ENCODE data around the gene CYB561D2.

The CYB561D2 gene

GRCh38 chr3:50350527-50351322 lies at the start of gene CYB561D2, which contains the start of gene NPRL2:
Gene CYB561D2, plus strand, starts transcription at chr3:50350862. Its CDS starts 572 bp downstream, at chr3:50351434.
Gene NPRL2, minus strand, starts transcription at chr3:50350775. Its CDS starts 123 bp downstream, at chr3:50350652.
- TF ChIP-seq EZH2phosphoT487 (IDR thresholded peaks at IDR 0.05; ENCODE audit: borderline replicate concordance, low read length) (no peak), CTCF (IDR thresholded peaks at IDR 0.05; ENCODE audit: low read depth, low read length, poor library complexity, severe bottlenecking) (no peak)
- Histone ChIP-seq H3F3A (ENCODE audit: control insufficient read depth, insufficient read depth) (0 out of 2 replicates have a peak, but pooled peaks cover 4% of the 10 kb centered on the region), H3K27ac (ENCODE audit: low read depth, low read length) (peak within 1 kb of the TSS; percentile 72), H3K9me3 (ENCODE audit: control insufficient read depth, insufficient read depth, low read length) (no peaks in the 10 kb centered on the region), H3K79me2 (ENCODE audit: control insufficient read depth, low read length) (peaks cover 39% of the 10 kb centered on the region), H3K4me2 (ENCODE audit: low read length) (peak within 1 kb of the TSS; percentile 100), H3K9me2 (replicated peaks; ENCODE audit: control insufficient read depth, low read length) (no peaks in the 10 kb centered on the region), H3K4me3 (ENCODE audit: low read length) (peak within 1 kb of the TSS; percentile 90), H3K36me3 (ENCODE audit: control insufficient read depth, low read length) (peaks cover 49% of the 10 kb centered on the region), H3K27me3 (ENCODE audit: control insufficient read depth, low read length) (no peaks in the 10 kb centered on the region), H3K4me1 (ENCODE audit: control insufficient read depth, low read length) (peaks cover 32% of the 10 kb centered on the region), H4K20me1 (ENCODE audit: control insufficient read depth, insufficient read depth, low read depth, low read length) (no peaks in the 10 kb centered on the region)

GRCh38 chr3:50302095-50303012 lies 48.3 kb upstream of the CYB561D2 start:
- Histone ChIP-seq H3K4me3 (ENCODE audit: low read length) (no peak overlapping the region), H3K27me3 (ENCODE audit: control insufficient read depth, low read length) (no peaks in the 10 kb centered on the region), H4K20me1 (ENCODE audit: control insufficient read depth, insufficient read depth, low read depth, low read length) (no peaks in the 10 kb centered on the region), H3K9me3 (ENCODE audit: control insufficient read depth, insufficient read depth, low read length) (no peaks in the 10 kb centered on the region), H3K4me2 (ENCODE audit: low read length) (no peak overlapping the region), H3K9me2 (replicated peaks; ENCODE audit: control insufficient read depth, low read length) (no peaks in the 10 kb centered on the region), H3K4me1 (ENCODE audit: control insufficient read depth, low read length) (peaks cover 25% of the 10 kb centered on the region), H3K27ac (ENCODE audit: low read depth, low read length) (no peak overlapping the region), H3K36me3 (ENCODE audit: control insufficient read depth, low read length) (no peaks in the 10 kb centered on the region), H3K79me2 (ENCODE audit: control insufficient read depth, low read length) (0 out of 2 replicates have a peak, but pooled peaks cover 3% of the 10 kb centered on the region), H3F3A (ENCODE audit: control insufficient read depth, insufficient read depth) (peaks cover 7% of the 10 kb centered on the region)
- TF ChIP-seq EZH2phosphoT487 (IDR thresholded peaks at IDR 0.05; ENCODE audit: borderline replicate concordance, low read length) = no peak
- no peak for TF ChIP-seq CTCF (IDR thresholded peaks at IDR 0.05; ENCODE audit: low read depth, low read length, poor library complexity, severe bottlenecking)

GRCh38 chr3:50303013-50303815 lies 47.4 kb upstream of the CYB561D2 start, which contains the start of gene HYAL1:
Gene HYAL1, minus strand, starts transcription at chr3:50303574. Its CDS starts 618 bp downstream, at chr3:50302956.
- Histone ChIP-seq H3K79me2 (ENCODE audit: control insufficient read depth, low read length) (0 out of 2 replicates have a peak, but pooled peaks cover 2% of the 10 kb centered on the region), H3K4me1 (ENCODE audit: control insufficient read depth, low read length) (peaks cover 22% of the 10 kb centered on the region), H3K4me3 (ENCODE audit: low read length) (no peak within 1 kb of the TSS), H3K27me3 (ENCODE audit: control insufficient read depth, low read length) (no peaks in the 10 kb centered on the region), H3K9me3 (ENCODE audit: control insufficient read depth, insufficient read depth, low read length) (no peaks in the 10 kb centered on the region), H3K27ac (ENCODE audit: low read depth, low read length) (no peak within 1 kb of the TSS), H3K36me3 (ENCODE audit: control insufficient read depth, low read length) (no peaks in the 10 kb centered on the region), H4K20me1 (ENCODE audit: control insufficient read depth, insufficient read depth, low read depth, low read length) (no peaks in the 10 kb centered on the region), H3K4me2 (ENCODE audit: low read length) (no peak within 1 kb of the TSS), H3K9me2 (replicated peaks; ENCODE audit: control insufficient read depth, low read length) (no peaks in the 10 kb centered on the region), H3F3A (ENCODE audit: control insufficient read depth, insufficient read depth) (peaks cover 7% of the 10 kb centered on the region)
- TF ChIP-seq EZH2phosphoT487 (IDR thresholded peaks at IDR 0.05; ENCODE audit: borderline replicate concordance, low read length) (no peak), CTCF (IDR thresholded peaks at IDR 0.05; ENCODE audit: low read depth, low read length, poor library complexity, severe bottlenecking) (no peak)
